ENCODE measurements around the gene C17orf58. TPM values are rescaled to one million over a fixed set of nuclear protein-coding genes. Genes with fewer than 3 reads are reported as not detected.
"Not testable (repeated sequence)": the region's sequence is repeated elsewhere in the genome, so short reads cannot be mapped to it uniquely, and the experiment has no call there.

The C17orf58 gene
- polyA plus RNA-seq, 1 donor: 17.1 TPM

DNA sequence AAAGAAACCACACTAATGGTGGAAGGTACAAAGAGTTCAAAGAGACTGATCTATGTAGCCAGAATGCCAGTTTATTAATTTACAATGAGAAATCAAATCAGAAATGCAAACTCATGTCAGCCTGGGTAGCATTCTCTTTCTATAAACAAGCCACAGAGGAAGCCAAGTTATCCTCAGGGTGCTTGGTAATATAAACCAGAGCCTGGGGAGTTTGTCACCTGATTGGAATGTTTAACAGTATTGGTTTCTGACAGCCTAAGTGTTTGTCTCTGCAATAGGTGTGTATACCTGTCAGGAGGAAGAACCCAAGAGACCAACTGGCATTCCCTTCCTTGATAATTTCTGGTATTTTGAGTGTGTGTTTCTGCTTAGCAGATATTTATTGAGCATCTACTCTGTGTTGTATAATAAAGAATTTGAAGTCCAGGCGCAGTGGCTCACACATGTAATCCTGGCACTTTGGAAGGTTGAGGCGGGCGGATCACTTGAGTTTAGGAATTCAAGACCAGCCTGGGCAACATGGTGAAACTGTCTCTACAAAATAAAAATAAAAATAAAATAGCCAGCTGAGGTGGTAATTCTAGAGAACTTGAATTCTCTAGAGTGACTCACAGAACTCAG lies 3.1 kb upstream of the C17orf58 start:
- DNase-seq: no peak

- no peak for DNase-seq
These were observed 2.2 kb upstream of the C17orf58 start for GRCh38 chr17:67998466-67998865.

DNA sequence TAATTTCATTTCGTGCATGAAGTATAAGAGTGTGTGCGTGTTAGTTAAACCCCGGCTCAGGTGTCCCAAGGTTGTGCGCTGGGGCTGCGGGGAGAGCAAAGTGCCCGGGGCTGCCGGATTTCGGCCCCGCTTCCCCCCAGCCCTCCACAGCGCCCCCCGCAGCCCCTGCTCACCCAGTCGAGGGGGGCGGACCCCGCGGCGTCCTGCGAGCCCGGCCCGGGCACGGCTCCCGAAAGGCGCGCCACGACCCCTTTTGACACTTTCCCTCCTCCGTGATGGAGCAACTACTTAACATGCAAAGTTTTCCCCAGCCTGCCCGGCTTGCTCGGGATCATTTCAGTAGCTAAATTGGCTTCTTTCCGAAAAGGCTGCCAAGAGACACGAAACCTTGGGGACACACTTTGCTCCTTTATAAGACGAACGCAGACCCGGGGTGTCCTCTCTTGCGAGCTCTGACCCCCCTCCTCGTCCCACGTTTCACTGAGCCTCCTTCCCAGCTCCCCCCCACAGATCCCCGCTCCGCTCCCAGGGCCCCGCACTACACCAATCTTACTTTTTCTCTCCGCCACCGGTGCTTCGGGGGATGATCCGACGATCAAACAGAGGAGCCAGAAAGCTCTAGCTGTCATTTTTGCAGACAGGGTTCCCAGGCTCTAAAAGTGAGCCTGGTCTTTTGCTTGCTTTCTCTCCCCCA lies 552 bp downstream of the C17orf58 start:
- DNase-seq: peak; percentile 33

DNA sequence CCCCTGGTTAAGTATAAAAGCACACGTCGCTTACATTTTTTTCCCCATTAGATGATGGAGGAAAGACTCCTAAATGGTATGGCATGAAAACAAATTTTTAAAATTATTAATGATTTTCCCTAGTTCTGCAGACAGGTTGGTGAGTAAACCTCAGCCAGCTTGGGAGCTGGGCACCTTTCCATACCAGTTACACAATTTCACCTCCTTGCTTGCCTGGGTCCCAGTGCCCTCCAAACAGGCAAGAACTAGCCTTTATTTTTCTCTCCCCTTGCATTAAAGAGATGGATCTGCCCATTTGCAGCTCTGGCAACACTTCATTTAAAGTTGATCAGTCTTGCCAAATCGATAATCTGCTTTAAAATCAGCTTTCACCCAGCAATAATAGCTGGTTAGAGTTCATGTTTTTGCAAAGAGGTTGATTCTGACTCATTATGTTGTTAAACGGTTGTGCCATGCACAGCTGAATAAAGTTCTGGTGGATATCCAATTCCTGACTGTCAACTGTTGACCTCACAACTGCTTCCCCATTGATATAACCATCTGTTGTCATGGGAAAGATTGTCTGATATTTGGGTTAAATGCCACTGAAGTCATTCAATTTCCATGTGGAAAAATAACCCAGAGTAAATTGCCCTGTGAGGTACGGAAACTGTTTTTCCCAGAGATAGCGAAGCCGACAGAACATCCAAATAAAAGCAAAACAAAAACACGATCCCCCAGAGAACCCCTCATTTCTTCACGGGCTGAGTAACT lies 1.3 kb downstream of the C17orf58 start:
- DNase-seq: peak; percentile 46

DNA sequence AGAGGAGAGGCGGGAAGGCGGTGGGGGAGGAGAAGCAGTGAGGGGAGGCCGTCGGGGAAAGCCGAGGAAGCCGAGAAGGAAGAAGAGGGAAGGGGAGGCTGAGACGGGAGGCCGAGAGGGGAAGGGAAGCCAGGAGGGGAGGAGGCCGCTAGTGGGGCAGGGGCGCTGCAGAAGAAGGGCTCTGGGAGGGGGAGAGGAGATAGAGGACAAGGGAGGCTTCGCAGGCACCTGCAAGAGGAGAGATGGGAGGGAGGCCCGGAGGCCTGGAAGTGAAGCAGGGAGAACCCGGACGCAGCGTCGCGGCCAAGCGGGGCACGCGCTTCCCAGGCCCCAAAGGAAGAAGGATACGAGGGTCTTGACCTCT lies 2.3 kb downstream of the C17orf58 start:
- DNase-seq: no peak

GRCh38 chr17:67993153-67993997 lies 2.9 kb downstream of the C17orf58 start:
- DNase-seq: peak; percentile 94

DNA sequence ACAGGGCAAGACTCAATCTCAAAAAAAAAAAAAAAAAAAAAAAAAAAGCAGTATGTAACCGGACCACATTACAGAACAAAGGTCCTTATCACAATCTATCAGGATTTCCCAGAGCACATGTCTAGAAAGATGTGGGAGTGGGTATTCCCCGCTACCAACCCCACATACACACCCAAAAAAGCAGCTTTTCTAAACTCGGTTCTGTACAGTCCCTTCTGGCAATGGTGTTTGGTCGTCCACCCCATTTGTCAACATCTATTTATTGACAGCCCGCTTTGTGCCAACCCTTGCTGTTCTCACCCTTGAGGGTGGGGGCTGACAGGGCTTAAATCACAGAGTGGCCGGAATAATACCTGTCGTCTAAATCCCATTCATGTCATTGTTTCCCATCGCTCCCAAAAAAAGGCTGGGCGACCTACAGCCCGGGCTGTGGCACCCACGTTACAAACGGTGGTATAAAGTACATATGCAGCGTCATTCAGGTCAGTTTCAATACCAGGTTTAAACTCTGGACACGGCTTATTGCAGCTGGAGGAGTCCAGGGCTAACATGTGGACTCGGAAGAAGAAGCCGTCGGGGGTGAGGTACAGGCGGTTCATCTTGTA lies 3.6 kb downstream of the C17orf58 start:
- DNase-seq: no peak

DNA sequence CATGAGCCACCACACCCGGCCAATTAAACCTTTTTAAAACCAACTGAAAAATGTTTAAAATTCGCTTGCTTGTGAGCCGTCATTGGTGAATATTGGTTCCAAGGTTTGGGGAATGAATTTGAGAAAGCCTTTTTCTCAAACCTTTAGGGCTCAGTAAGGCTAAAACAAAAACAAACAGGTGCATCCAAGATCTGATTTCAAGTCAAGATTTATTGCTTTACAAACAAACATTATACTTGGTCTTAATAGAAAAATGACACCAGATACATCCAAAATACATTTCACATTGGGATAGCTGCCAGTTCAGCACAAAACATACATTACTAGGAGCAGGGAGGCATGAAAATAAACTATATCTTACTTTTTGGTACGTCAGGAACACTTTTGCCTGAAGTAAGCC lies 5.4 kb downstream of the C17orf58 start:
- no peak for DNase-seq

GRCh38 chr17:67983383-67983688 lies 12.9 kb downstream of the C17orf58 start:
- DNase-seq: no peak

DNA sequence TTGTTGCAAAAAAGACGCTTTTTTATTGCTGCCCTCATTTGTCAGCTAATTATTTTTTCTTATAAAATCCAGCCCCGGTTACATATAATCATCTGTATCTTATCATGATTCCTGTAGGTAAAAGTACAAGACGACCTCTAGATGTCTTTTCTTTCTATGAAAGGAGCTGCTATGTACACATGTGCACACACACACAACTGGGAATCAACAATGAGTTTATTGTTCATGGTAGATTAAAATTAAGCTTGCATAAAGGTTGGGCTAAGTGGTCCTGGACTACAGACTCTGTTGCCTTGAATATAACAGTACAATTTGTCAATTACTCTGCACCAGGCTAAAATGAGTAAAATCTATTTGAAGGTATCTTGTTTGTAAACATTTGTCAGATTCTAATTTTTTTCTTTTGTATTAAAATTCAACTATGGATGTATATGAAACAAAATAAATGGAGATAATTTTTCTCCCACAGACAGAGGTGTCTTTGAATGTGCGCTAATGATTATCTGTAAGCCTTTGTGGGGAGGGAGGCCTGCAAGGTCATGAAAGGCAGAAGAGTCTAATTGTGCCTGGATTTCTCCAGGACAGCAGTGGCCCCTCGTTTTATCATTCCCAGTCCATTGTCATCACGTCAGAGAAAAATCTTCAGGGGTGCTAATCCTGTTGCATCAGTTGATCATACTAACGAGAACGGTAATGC lies 13.4 kb downstream of the C17orf58 start:
- DNase-seq: no peak

DNA sequence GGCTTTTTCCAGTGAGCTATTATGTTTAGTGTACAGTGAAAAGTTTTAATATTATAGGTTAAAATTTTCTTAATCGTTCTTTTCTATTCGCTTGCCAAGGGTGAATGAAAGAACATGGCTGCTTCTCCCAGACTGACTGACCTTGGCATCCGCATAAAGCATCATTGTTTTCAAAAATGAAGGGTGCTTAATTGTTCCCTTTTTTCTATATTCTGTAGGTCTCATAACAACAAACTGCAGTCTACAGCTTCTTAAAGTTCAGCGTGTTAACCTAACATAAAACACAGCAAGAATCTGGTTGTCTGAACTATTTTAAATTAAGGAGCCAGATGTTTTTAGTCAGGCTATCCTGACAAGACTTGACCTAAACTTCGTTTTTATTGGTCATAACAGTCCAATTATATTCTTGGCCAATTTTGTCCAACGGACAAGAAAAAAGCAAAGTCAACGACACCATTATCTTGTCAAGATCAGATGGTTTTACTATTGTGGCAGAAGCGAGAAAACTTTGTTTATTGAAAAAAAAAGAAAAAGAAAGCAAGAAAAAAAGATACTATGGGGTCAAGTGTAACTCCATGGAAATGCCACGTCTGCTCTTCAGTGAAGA lies 14.1 kb downstream of the C17orf58 start:
- DNase-seq: no peak

- not testable (repeated sequence) for DNase-seq
These were observed 15.4 kb downstream of the C17orf58 start for GRCh38 chr17:67980883-67981282.

- no peak for DNase-seq
These were observed 15.8 kb downstream of the C17orf58 start for GRCh38 chr17:67980456-67980855.

GRCh38 chr17:67976306-67976705 lies 20.0 kb downstream of the C17orf58 start:
- DNase-seq: not testable (repeated sequence)

GRCh38 chr17:67974598-67975066 lies 21.6 kb downstream of the C17orf58 start:
- DNase-seq: no peak

- DNase-seq: no peak
These were observed 22.1 kb downstream of the C17orf58 start for GRCh38 chr17:67974185-67974584.

- DNase-seq: no peak
These were observed 25.5 kb downstream of the C17orf58 start for GRCh38 chr17:67970783-67971182.

DNA sequence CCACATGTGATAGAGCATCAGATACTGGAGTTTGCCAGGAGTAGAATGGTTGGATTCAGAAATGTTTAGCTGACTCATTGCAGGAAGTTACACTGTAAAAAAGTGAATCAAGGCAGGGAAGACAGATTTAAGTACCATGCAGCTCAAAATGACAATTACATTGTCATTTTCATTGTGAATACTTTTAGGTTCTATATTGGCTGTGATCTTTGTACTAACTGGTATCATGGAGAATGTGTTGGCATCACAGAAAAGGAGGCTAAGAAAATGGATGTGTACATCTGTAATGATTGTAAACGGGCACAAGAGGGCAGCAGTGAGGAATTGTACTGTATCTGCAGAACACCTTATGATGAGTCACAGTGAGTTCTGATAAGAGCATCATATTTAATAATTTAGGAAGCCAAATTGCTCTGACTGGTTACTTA lies 33.1 kb downstream of the C17orf58 start:
- peak; percentile 51 for DNase-seq

GRCh38 chr17:67962156-67962555 lies 34.1 kb downstream of the C17orf58 start:
- DNase-seq: not testable (repeated sequence)

- DNase-seq: not testable (repeated sequence)
These were observed 36.0 kb downstream of the C17orf58 start for GRCh38 chr17:67960276-67960675.

DNA sequence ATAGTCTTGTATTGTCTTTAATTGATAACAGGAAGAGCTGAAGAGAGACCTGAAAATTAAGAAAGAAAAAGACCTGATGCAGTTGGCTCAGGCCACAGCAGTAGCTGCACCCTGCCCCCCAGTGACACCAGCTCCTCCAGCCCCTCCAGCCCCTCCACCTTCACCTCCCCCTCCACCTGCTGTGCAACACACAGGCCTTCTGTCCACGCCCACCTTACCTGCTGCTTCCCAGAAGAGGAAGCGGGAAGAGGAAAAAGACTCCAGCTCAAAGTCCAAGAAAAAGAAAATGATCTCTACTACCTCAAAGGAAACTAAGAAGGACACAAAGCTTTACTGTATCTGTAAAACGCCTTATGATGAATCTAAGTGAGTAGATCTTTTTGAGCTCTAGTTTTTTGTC lies 36.8 kb downstream of the C17orf58 start:
- DNase-seq: no peak
